ENCODE results near the gene RHOT2. TPM values are rescaled to one million over a fixed set of nuclear protein-coding genes. Genes with fewer than 3 reads are reported as not detected.

The RHOT2 gene
- total and polyA plus RNA-seq, 10 of the 15 experiments (the other 5 are each of a cell fraction or from before 2014, with no cell fraction given), result 3.7 to 174 (median 69.8) TPM

- Histone ChIP-seq H3K27ac (ENCODE audit: control insufficient read depth, insufficient read depth) (no peak overlapping the region), H3K79me2 (ENCODE audit: control insufficient read depth, insufficient read depth, low read length) (no peaks in the 10 kb centered on the region), H2AFZ (ENCODE audit: control insufficient read depth, low read depth, low read length) (no peak overlapping the region), H3K4me1 (ENCODE audit: control insufficient read depth, insufficient read depth, low read length) (no peaks in the 10 kb centered on the region), H3K4me3 (no peak overlapping the region), H3K4me2 (ENCODE audit: control insufficient read depth, insufficient read depth) (no peak overlapping the region), H4K20me1 (ENCODE audit: control insufficient read depth, insufficient read depth) (no peaks in the 10 kb centered on the region), H3K27me3 (replicated peaks in 1 of 2; ENCODE audit: control insufficient read depth in 2 of 2, insufficient read depth in 2 of 2, low read length in 1 of 2) (peaks cover 0 to 9% of the 10 kb centered on the region in 2 experiments; a peak in 2 of 4 replicates), H3K36me3 (ENCODE audit: control insufficient read depth in 2 of 2, insufficient read depth in 2 of 2, low read length in 1 of 2) (no peaks in the 10 kb centered on the region), H3K9me3 (replicated peaks; ENCODE audit: control insufficient read depth, insufficient read depth, low read length) (no peaks in the 10 kb centered on the region), H3K9ac (ENCODE audit: control insufficient read depth, insufficient read depth, low read length) (no peak overlapping the region)
- CTCF ChIA-PET, result no interaction called here
- in situ Hi-C loops (cut with MboI) (no loop called here), intact Hi-C loops (cut with micrococcal nuclease; ENCODE audit: unreplicated experiment) (no loop called here)
- no peak for TF ChIP-seq ZNF622 (IDR thresholded peaks at IDR 0.05)
- TF ChIP-seq, protein P1, sequence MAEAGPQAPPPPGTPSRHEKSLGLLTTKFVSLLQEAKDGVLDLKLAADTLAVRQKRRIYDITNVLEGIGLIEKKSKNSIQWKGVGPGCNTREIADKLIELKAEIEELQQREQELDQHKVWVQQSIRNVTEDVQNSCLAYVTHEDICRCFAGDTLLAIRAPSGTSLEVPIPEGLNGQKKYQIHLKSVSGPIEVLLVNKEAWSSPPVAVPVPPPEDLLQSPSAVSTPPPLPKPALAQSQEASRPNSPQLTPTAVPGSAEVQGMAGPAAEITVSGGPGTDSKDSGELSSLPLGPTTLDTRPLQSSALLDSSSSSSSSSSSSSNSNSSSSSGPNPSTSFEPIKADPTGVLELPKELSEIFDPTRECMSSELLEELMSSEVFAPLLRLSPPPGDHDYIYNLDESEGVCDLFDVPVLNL (IDR thresholded peaks at IDR 0.05; ENCODE audit: low read depth, low read length), result no peak
- TF ChIP-seq, protein P2, sequence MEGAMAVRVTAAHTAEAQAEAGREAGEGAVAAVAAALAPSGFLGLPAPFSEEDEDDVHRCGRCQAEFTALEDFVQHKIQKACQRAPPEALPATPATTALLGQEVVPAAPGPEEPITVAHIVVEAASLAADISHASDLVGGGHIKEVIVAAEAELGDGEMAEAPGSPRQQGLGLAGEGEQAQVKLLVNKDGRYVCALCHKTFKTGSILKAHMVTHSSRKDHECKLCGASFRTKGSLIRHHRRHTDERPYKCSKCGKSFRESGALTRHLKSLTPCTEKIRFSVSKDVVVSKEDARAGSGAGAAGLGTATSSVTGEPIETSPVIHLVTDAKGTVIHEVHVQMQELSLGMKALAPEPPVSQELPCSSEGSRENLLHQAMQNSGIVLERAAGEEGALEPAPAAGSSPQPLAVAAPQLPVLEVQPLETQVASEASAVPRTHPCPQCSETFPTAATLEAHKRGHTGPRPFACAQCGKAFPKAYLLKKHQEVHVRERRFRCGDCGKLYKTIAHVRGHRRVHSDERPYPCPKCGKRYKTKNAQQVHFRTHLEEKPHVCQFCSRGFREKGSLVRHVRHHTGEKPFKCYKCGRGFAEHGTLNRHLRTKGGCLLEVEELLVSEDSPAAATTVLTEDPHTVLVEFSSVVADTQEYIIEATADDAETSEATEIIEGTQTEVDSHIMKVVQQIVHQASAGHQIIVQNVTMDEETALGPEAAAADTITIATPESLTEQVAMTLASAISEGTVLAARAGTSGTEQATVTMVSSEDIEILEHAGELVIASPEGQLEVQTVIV (IDR thresholded peaks at IDR 0.05; ENCODE audit: borderline replicate concordance, partially characterized antibody), result no peak
- TF ChIP-seq USF1 (IDR thresholded peaks at IDR 0.05; ENCODE audit: borderline replicate concordance, extremely low read length, insufficient read depth, low read depth, low read length), result no peak
- no peak for TF ChIP-seq NR2C1 (IDR thresholded peaks at IDR 0.05)
- TF ChIP-seq LARP7 (IDR thresholded peaks at IDR 0.05), result no peak
- no peak for TF ChIP-seq ZZZ3 (IDR thresholded peaks at IDR 0.05; ENCODE audit: control insufficient read depth, insufficient read length, low read depth)
- no peak for TF ChIP-seq REST (IDR thresholded peaks at IDR 0.05; ENCODE audit: low read depth, low read length)
- no peak for TF ChIP-seq IKZF1 (conservative IDR thresholded peaks at IDR 0.05)
- RAD21 ChIA-PET (ENCODE audit: unreplicated experiment), result no interaction called here
- ATAC-seq (no peak), DNase-seq (ENCODE audit: low read depth, low spot score) (no peak), FAIRE-seq (no peak)
- SMC1A ChIA-PET (ENCODE audit: uncharacterized antibody, unreplicated experiment), result no interaction called here
- POLR2A ChIA-PET, result no interaction called here
- 21% methylated on average over 14 of the region's 14 CpGs for WGBS (ENCODE audit: insufficient coverage, insufficient replicate concordance, low lambda C conversion rate, missing lambda C conversion rate)
- BruUV-seq (replicated peaks), result no TSS peak
These were observed 39.2 kb downstream of the RHOT2 start for GRCh38 chr16:707062-707538.

Data from GM12878 (cell line).